Adrenal gland (tissue), 12 donors: ENCODE data around the gene MAT2A. TPM values are rescaled to one million over a fixed set of nuclear protein-coding genes. Genes with fewer than 3 reads are reported as not detected.

Experiments used
- DNase-seq, 7 donors: peaks; one replicate each; pipeline ENCODE4 v3.0.0-alpha.2; 2019 to 2020
- H3K27ac ChIP-seq, 5 donors: fragments of 200-600 bp; sonication (generic) in 4 of 5; 1 replicate in 3 of 5; 2 replicates in 2 of 5; pipeline versions ENCODE4 v1.5.1 to v1.8.0; 2016 to 2020; ENCODE audit warnings: mild to moderate bottlenecking in 1 of 5
- H3K27me3 ChIP-seq: fragments of 200-600 bp; 2 replicates; pipeline ENCODE4 v1.8.0; 2021
- H3K36me3 ChIP-seq, 2 donors: fragments of 200-600 bp; replicated peaks in 1 of 2; 1 replicate in 1 of 2; 2 replicates in 1 of 2; pipeline versions ENCODE4 v1.5.1 to v1.8.0; 2018 to 2022
- H3K4me1 ChIP-seq, 2 donors: fragments of 200-600 bp; replicated peaks in 1 of 2; 1 replicate in 1 of 2; 2 replicates in 1 of 2; pipeline versions ENCODE4 v1.5.1 to v1.8.0; 2018 to 2021
- H3K4me3 ChIP-seq, 4 donors: fragments of 200-600 bp; sonication (generic) in 3 of 4; one replicate each; pipeline ENCODE4 v1.5.1; 2016 to 2018
- H3K9me3 ChIP-seq, 3 donors: fragments of 200-600 bp; sonication (generic) in 1 of 3; replicated peaks in 1 of 3; 1 replicate in 2 of 3; 2 replicates in 1 of 3; pipeline versions ENCODE4 v1.5.1 to v1.8.0; 2016 to 2021
- POLR2A ChIP-seq, 2 donors: fragments of 450-650 bp; IDR thresholded peaks; one replicate each; pipeline ENCODE4 v1.6.1; 2017; ENCODE audit warnings: antibody characterized with exemption in 2 of 2, mild to moderate bottlenecking in 2 of 2, moderate library complexity in 1 of 2
- WGBS, 4 donors: extraction: QIAGEN DNeasy Blood & Tissue Kit in 2 of 4; methylation state at CpG; one replicate each; pipeline versions ENCODE4 v1.1.5 to v1.1.7; 2013 to 2017; 5-methylcytosine and 5-hydroxymethylcytosine counted together
- intact Hi-C, 2 donors: fragments of 100-400 bp; cut with DNase I; formaldehyde crosslinking; loops; one replicate each; pipeline versions ENCODE4 v1.14.1 to v1.15.0; 2022 to 2023
- polyA plus RNA-seq, 3 donors: library from polyadenylated mRNA; stranded (reverse); fragments of 200-250 nt in 2 of 3; fragments of 350-450 nt in 1 of 3; fragmentation: Illumina TruSeq in 1 of 3; extraction: RNeasy Lipid Tissue Mini Kit (QIAGEN cat#74804) in 1 of 3; gene quantifications; one replicate each; pipeline ENCODE4 v1.2.3, GENCODE V29; 2013 to 2014
- total RNA-seq, 9 donors: library from RNA; depleted of rRNA in 4 of 9; stranded (reverse); fragments of >200 nt in 4 of 9; fragments of 120-200 nt in 1 of 9; fragmentation: NEBNext Ultra II Directional in 1 of 9; extraction: Animal tissue kit (Norgen Biotek cat#: 25700) in 1 of 9; gene quantifications; one replicate each; pipeline versions ENCODE4 v1.1.0 to v1.2.4, GENCODE V29; 2013 to 2023
- TF ChIP-seq, protein P1 (sequence below), 6 experiments: fragments of 450-650 bp in 4 of 6; fragments of 200-600 bp in 2 of 6; sonication (generic) in 1 of 6; IDR thresholded peaks; 1 replicate in 5 of 6; 2 replicates in 1 of 6; pipeline versions ENCODE4 v1.5.1 to v1.8.0; 2016 to 2021; ENCODE audit warnings: antibody characterized with exemption in 6 of 6, mild to moderate bottlenecking in 2 of 6, moderate library complexity in 1 of 6
- donor health status: healthy with polysubstance abuse.
- donor health status: Bipolar disorder and iron deficiency.
- donor health status: DM: yes; HTN: yes; CAD: no.
- donor health status: DM: no; HTN: no; CAD: no.
- donor health status: DM: no; HTN: no; CAD: no.
- donor health status: DM: yes; HTN: yes; CAD: no.

MAT2A gene
- total and polyA plus RNA-seq, 12 donors: 41.1 to 429 (median 148) TPM

DNA sequence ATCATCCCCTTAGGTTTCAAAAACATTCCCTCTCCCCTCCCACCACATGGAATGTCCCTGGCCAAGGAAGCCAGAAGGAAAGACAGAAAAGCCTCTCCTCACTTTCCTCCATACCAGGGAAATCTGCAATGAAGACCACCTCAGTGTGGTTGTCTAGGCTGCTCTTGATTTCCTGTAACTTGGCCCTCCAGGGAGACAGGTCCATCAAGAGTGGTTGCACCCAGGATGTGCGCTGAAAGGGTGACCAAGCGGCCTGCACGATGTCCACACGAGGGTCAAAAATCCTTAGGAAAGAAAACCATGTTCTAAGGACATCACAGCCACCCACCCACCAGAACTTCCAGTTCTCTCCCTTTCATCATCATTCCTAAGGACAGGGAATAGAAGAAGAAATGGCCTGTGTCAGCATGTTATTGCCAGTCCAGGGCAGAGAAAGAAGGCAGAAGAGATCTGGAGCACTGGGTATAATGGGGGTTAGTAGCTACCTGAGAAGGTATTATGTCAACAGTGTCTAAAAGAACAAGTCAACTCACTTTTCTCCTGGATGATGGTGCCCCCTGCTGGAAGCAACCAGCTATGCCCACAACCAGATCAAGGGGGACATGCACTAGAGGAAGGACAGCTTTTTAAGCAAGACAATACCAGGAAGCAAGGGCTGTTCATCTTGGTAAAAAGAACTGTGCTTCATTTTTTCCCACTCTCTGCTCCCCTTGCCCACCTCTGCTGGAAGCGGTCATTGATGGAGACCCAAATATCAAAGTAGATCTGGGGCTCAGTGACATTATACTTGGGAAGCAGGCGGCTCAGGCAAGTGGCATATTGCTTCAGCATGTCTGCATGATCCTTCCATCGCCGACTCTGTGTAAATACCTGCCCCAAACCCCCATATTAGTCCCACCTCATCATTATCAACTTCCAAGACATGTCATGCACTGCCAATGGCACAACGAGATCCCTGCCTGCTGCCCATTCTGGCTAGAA lies 13.0 kb downstream of the MAT2A start:
- Histone ChIP-seq H3K36me3 (peaks cover 0 to 54% of the 10 kb centered on the region in 2 donors), H3K27ac (no peak overlapping the region), H3K4me1 (peaks cover 0 to 25% of the 10 kb centered on the region in 2 donors), H3K9me3 (no peaks in the 10 kb centered on the region), H3K27me3 (no peaks in the 10 kb centered on the region), H3K4me3 (no peak overlapping the region)
- TF ChIP-seq, protein P1, sequence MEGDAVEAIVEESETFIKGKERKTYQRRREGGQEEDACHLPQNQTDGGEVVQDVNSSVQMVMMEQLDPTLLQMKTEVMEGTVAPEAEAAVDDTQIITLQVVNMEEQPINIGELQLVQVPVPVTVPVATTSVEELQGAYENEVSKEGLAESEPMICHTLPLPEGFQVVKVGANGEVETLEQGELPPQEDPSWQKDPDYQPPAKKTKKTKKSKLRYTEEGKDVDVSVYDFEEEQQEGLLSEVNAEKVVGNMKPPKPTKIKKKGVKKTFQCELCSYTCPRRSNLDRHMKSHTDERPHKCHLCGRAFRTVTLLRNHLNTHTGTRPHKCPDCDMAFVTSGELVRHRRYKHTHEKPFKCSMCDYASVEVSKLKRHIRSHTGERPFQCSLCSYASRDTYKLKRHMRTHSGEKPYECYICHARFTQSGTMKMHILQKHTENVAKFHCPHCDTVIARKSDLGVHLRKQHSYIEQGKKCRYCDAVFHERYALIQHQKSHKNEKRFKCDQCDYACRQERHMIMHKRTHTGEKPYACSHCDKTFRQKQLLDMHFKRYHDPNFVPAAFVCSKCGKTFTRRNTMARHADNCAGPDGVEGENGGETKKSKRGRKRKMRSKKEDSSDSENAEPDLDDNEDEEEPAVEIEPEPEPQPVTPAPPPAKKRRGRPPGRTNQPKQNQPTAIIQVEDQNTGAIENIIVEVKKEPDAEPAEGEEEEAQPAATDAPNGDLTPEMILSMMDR (IDR thresholded peaks at IDR 0.05): peak; percentile 81 to 97 (median 94)
- no peak for TF ChIP-seq POLR2A (IDR thresholded peaks at IDR 0.05)
- peak; percentile 78 to 94 (median 82) for DNase-seq
- intact Hi-C loops: loop anchor here (2.0 kb wide), 1 partner anchor 131 kb away; no protein-coding TSS in a partner anchor
- 56 to 65% (median 60%) methylated on average over 9 of the region's 9 CpGs for WGBS, 4 donors

DNA sequence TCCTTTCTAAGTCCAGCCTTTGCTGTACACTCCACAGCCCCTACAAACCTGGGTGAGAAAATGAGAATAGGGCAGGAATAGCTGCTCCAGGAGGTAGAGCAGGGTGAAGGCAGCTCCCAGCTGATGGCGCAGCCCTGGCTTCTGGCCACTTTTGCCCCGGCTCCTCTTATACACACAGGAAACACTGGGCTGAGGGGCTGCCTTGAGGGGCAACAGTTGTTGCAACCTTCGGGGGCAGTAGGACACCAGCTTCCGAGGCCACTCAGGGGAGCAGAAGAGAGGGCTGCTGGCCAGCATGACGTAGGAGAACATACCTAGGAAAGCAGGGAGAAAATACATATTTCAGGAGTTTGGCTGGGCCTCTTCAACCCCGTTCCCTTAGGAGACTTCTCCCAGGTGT lies 14.2 kb downstream of the MAT2A start:
- TF ChIP-seq, protein P1 (IDR thresholded peaks at IDR 0.05): no peak
- TF ChIP-seq POLR2A (IDR thresholded peaks at IDR 0.05): no peak
- 68 to 89% (median 83%) methylated on average over 5 to 6 of the region's 6 CpGs for WGBS, 4 donors
- intact Hi-C loops: loop anchor here in 1 of 2 donors (2.0 kb wide), 1 partner anchor 132 kb away; no protein-coding TSS in a partner anchor
- Histone ChIP-seq H3K27ac (no peak overlapping the region), H3K4me3 (no peak overlapping the region), H3K27me3 (no peaks in the 10 kb centered on the region), H3K4me1 (peaks cover 0 to 22% of the 10 kb centered on the region in 2 donors), H3K9me3 (no peaks in the 10 kb centered on the region), H3K36me3 (peaks cover 0 to 58% of the 10 kb centered on the region in 2 donors)
- no peak for DNase-seq

DNA sequence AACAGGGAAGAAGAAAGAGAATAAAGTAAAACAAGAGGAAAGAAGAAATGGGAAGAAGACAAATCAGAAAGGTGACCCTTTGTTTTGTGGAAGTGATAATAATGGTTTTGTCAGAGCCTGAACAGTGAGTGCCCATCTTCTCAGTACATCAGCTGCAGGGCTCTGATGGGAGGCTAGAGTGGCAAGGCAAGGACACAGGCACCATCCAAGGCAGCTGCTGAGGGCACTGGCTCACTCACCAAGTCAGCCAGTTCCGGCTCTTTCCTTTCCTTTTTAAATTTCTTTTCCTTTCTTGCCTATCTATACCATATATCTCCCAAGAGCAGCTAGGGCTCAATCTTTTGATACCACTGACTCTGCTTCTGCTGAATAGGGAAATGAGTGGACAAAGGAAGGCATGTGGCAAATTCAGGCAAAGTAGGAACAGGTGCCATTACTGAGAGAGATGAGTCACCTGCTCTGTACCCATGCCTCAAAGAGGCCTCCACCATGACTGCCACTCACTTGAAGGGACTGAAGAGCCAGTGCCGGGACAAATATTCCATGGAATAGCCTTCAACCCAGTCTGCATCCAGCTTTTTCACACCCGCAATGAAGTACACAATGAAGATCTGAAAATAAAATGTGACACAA lies 16.1 kb downstream of the MAT2A start:
- H3K9me3 ChIP-seq: no peaks in the 10 kb centered on the region
- peaks cover 0 to 28% of the 10 kb centered on the region in 2 donors for H3K4me1 ChIP-seq
- peaks cover 0 to 63% of the 10 kb centered on the region in 2 donors for H3K36me3 ChIP-seq
- H3K27me3 ChIP-seq: no peaks in the 10 kb centered on the region
- intact Hi-C loops: no loop called here
- no peak overlapping the region for H3K27ac ChIP-seq
- 80 to 92% (median 89%) methylated on average over 3 of the region's 3 CpGs for WGBS, 4 donors
- TF ChIP-seq, protein P1 (IDR thresholded peaks at IDR 0.05): no peak
- no peak for TF ChIP-seq POLR2A (IDR thresholded peaks at IDR 0.05)
- no peak for DNase-seq
- H3K4me3 ChIP-seq: no peak overlapping the region

DNA sequence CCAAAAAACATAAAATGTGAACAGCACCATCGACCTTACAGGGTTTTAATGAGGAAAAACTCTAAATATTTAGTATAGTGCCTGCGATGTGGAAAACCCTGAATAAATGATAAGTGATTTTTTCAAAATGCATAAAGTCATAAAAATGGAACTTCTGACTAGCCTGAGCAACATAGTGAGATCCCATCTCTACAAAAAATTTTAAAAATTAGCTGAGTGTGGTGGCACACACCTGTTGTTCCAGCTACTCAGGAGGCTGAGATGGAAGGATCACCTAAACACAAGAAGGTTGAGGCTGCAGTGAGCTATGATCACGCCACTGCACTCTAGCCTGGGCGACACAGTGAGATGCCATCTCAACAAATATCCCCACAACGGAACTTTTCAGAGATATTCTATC lies 18.2 kb downstream of the MAT2A start:
- no peak for DNase-seq
- Histone ChIP-seq H3K9me3 (no peaks in the 10 kb centered on the region), H3K4me1 (peaks cover 8 to 27% of the 10 kb centered on the region in 2 donors), H3K36me3 (peaks cover 0 to 45% of the 10 kb centered on the region in 2 donors), H3K27me3 (no peaks in the 10 kb centered on the region), H3K4me3 (no peak overlapping the region), H3K27ac (no peak overlapping the region)
- 91 to 94% (median 92%) methylated on average over 5 of the region's 5 CpGs for WGBS, 4 donors
- TF ChIP-seq, protein P1 (IDR thresholded peaks at IDR 0.05): no peak
- no peak for TF ChIP-seq POLR2A (IDR thresholded peaks at IDR 0.05)
- intact Hi-C loops: no loop called here
